Stimulated activated CD4-positive, alpha-beta T cell treated with anti-CD3 and anti-CD28 coated beads, Interleukin-2, amount 100 ng/mL, for 4 hours (primary cell): ENCODE results near the gene ARL4A.
A peak's percentile ranks its signal among the peaks of the same experiment; 100 is the strongest.
"Not testable (repeated sequence)": the region's sequence is repeated elsewhere in the genome, so short reads cannot be mapped to it uniquely, and the experiment has no call there.

Experiments
- DNase-seq: peaks from one replicate; pipeline ENCODE4 v3.0.0-alpha.2; 2020; ENCODE audit warnings: low read depth

The ARL4A gene

DNA sequence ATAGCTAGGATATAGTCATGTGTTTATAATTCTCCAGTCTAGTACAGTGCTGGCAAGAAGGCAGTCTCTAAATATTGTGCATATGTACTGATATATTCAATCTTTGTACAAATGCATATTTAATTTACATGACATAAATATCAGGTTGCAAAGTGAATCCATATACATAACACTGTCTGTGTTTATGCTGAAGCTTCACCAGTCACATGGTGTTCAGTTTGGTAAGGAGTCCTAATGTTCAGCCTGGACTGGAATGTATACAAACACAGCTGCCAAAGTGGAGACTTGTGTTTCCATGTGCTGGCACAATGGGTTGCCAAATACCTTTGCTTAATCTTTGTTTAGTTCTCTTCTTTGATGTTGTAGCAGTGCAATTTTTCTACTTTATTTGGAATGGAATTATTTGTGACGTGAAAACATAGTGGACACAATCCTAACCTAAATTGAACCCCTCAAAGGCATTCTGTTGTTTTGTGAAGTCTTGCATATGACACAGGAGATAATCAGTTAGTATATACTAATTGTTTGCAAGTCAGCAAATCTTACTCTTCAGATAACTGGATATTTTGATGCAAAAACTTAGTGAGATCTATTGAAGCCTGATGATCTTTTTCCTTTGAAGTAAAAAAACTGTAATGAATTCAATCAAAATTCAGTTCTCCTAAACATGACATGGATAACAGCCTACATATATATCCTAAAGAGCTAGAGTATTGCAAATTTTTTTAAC is 17.3 kb upstream of the ARL4A start:
- DNase-seq, result no peak

DNA sequence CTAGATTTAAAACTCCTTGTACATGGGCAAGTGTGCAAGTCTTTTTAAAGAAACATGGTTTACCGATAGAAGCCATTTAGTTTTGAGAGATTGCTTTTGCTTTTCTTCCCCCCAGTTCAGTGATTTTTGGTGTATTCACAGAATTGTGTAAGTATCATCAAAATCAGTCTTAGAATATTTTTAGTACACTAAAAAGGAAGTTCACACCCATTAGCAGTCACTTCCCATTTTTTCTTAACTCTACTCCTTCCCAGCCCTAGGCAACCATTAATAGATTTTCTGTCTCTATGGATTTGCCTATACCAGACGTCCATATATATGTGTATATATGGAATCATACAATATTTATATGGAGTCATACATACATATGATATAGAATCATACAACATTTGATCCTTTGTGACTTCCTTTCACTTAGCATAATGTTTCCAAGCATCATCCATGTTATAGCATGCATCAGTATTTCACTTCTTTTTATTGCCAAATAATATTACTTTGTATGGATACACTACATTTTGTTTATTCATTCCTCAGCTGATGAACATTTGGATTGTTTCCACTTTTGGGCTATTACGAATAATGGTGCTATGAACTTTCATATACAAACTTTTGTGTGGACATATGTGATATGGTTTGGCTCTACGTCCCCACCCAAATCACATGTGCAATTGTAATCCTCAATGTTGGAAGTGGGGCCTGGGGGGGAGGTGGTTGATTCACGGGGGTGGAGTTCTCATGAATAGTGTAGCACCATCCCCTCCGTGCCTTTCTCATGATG is 16.5 kb upstream of the ARL4A start:
- no peak for DNase-seq

DNA sequence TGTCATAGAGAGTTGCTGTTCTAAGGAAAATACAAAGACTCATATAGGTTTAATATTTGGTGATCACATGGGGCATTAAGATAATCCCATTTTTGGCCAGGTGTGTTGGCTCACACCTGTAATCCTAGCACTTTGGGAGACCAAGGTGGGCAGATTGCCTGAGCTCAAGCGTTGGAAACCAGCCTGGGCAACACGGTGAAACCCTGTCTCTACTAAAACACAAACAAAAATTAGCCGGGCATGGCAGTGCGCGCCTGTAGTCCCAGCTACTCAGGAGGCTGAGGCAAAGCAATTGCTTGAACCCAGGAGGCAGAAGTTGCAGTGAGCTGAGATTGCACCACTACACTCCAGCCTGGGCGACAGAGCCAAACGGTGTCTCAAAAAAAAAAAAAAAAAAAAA is 14.0 kb upstream of the ARL4A start:
- DNase-seq, result not testable (repeated sequence)

DNA sequence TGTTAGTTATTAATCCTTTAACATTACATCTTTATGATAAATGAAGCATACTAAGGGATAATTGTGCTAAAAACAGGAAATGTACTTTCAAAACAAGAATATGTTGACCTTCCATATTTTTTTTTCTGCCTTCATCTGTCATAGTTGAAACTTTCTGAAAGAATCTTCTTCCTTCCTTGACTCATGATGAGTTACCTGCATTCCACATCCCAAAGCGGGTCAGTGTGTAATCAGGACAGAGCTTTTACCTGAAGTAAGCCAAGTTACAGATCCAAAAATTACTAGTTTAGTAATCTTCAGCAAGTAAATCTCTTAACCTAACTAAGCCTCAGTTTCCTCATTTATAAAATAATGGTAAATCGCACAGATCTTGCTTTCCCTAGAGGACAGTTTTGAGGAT is 13.4 kb upstream of the ARL4A start:
- DNase-seq, result no peak

DNA sequence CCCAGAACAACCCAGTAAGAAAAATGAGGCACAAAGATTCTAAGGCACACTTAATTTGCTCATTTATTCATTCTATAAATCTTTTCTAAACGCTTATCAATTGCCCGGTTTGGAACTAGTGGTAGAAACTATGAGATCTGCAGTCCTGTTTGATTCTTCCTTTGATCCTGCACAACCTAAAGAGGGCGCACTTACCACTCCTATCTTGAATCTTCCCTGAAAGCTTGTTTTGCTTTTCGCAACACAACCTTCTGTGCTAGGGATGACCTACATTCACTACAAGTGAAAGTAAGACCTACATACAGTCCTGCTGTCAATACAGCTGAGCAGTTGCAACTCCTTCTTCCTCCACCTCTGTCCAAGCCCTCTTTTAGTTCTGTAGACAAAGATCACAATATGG is 12.6 kb upstream of the ARL4A start:
- DNase-seq, result peak; percentile 22

DNA sequence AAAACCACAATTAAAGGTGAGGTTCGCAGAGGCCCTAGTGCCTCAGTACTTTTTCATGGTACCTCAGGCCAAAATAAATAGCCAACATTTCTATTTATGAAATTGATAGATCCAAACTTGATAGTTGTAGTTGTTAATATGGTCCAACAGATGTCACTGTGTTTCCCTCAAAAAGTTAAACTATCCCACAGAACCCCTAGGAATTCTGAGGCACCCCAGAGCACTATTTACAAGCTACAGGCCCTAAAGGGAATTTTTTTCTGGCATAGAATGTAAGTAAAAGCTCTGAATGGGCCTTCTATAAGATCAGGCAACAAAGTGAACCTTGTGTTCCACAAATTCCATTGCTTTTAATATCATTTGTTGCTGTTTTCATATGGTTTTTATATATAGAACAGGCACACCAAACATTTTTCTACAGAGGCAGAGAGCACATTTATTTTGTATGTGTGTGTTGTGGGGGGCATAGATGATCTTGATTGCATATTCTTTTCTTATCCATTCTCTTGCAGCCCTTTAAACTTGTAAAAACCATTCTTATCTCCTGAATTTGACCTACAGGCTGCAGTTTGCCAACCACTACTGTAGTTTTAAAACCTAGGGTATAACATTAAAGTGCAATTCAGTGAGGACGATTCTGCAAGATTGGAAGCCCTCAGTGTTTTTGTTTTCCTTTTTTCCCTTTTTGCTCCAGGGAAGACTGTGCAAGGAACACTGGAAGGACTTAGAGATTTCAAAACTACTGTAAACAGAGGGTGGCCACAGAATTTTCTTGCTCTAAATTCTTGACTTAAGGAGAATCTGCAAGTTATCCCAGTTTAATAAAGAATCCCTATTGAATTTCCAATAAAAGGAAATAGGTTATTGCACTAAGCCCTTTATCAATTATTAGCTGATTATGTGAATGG is 3.5 kb upstream of the ARL4A start:
- no peak for DNase-seq

DNA sequence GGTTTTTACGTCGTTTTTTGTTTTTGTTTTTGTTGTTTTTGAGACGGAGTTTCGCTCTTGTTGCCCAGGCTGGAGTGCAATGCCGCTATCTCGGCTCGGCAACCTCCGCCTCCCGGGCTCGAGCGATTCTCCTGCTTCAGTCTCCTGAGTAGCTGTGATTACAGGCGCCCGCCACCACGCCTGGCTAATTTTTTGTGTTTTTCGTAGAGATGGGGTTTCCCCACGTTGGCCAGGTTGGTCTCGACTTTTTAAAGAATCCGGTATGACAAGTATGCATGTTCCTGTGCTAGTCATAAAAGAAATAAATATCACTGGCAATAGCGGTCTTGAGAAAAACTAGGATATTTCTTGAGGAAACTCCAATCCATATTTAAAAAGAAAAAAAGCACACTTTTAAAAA is 2.7 kb upstream of the ARL4A start:
- DNase-seq, result no peak

DNA sequence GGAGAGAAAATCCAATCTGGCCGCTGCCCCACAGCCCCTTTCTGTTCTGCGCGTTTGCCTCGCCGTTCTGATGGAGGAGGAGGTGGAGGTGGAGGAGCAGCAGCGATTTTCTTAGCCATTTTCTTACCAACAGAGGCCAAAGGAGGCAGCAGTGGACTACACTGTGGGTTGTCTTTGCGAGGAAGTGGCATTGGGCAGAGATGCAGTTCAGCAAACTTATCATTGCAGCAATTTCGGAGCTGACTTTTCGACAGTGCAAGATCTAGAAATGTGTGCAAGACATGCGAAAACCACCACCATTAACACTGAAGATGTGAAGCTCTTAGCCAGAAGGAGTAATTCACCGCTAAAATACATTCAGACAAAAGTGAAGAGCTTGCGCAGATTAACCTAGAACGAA is 1.9 kb upstream of the ARL4A start:
- DNase-seq, result peak; percentile 6

DNA sequence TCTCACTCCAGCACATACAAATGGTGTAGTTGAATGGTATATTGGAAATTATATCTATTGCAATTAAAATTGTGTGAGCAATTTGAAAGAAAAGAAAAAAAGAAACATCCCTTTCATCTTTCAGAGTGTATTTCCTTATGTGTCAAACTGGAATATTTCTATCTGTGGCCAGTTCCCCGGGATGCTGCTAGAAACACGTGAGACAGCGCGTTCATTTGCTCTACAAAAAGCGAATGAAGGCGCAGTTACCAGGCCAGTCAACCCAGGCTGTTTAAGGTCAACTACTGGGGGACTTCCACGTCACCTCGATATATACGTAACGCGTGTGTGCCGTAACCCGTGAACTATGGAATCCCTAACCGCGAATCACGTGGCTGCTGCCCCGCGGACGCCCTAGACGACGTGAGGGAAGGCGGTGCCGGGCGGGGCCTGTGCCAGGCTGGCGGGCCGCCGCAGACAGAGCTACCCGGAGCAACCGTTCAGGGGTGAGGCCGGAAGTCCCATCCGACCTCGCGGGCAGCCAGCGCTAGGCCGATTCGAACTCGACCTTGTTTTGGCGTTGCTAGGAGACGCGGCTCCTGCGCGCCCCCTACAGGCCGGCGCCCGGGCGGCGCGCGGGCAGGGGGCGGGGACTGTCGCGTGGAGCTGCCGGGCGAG is 1.1 kb upstream of the ARL4A start:
- DNase-seq, result peak; percentile 88

DNA sequence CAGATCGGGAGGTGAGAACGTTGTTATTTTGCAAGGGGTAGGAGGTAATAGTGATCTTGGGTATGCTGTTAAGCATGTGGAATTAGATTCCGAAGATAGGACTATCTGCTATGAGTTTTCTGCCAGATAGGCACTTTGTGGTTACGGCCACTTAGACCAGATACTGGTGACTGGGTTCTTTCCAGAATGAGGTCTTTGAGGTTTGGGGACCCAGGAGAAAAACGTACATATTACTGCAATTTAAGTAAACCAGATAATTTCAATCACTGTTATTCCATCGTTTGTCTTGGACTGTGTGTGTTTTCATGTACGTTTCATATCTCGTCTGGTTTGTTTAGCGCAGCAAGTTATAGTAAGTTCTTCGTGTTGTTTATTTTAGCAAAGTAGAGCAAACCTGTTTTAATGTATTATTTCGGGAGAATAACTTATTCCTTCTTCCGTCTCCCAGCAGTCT is 312 bp downstream of the ARL4A start:
- no peak for DNase-seq

DNA sequence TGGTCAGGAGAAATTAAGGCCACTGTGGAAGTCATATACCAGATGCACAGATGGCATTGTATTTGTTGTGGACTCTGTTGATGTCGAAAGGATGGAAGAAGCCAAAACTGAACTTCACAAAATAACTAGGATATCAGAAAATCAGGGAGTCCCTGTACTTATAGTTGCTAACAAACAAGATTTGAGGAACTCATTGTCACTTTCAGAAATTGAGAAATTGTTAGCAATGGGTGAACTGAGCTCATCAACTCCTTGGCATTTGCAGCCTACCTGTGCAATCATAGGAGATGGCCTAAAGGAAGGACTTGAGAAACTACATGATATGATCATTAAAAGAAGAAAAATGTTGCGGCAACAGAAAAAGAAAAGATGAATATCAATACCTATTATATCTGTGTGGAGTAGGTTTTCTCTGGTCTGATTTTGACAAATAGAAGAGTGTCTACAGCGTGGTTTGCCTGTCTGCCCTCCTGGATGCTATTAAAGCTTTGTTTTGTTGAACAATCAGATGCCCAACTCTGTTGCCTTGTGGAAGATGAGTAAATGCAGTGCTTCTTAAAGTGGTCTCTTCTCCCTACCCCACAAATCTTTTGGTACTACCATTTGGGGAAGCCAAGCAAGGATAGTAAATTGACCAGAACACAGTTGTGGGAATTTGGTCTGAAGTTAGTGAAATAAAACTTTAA is 1.2 kb downstream of the ARL4A start:
- DNase-seq, result not testable (repeated sequence)

DNA sequence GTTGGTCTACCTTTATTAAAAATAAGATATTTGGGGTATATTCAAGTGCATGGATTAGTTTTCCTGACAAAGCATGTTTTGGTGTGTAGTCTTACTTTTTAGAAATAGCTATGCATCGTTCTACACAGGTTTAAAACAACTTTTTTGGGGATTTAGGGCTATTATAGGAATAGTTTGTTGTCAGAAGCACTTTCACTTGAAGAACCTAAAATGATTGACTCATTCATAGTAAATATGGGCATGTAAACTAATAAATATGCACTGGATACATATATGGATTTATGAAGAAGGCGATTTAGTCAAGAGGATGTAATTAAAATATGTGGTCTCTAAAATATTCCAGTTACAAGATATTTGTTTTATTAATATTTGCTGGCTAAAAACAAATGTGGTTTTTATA is 2.0 kb downstream of the ARL4A start:
- no peak for DNase-seq

DNA sequence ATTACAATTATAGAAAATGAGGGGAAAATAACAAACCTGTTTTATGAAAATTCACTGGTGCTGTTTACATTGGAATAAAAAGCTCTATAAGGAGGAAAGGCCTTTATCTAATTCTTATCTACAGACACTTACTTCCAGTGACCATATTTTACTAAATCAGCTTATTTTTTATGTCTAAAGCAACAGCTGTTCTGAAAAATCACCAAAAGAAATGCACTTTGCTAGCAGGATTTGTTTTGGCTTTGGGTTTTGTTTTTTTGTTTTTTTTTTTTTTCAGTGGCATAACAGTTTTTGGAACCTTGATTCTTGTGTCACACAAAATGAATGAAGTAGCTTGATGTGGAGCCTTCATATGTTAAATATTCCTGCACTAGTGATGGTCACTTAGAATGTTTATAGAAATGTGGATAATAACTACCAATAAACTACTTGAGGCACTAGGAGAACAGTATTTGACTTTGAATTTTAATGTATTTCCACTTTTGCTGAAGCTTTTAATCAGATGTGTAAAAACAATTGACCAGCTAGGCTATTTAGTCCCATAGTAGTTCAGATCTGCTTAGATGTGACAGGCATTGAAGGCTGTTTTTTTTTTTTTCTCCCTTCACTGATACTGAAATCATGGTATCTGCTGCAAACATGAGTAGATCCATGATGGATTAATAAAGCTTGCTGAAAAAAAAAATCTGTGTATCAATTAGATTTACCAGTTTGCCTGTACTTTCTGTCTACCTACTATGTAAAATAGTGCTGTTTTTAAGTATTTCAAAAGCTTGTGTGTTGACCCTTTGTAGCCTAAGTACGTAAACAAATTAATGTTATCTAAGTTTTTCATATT is 2.8 kb downstream of the ARL4A start:
- no peak for DNase-seq

DNA sequence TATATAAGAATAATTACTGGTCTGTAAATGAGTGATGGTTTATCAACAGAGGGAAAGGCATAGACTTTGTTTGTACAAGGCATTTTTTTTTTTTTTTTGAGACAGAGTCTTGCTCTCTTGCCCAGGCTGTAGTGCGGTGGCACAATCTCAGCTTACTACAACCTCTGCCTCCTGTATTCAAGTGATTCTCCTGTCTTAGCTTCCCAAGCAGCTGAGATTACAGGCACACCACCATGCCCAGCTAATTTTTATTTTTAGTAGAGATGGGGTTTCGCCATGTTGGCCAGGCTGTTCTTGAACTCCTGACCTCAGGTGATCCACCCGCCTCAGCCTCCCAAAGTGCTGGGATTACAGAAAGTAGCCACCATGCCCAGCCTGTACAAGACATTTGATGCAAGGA is 4.0 kb downstream of the ARL4A start:
- DNase-seq, result not testable (repeated sequence)

DNA sequence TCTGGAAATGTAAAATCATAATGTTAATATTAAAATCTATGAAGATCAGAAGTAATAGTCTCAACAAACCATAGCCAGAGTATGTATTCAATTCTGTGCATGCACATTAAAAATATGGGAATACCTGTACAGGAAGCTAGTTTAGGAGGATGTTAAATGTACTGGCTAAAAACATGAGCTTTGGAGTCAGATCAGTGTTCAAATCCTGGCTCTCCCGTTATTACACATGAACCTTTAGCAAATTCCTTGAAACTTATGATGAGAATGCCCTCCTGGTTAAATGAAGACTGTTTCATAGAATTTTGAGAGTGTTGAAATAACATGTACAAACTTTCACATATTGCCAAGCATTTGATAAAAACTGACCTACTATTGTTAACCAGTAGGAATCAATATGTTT is 4.6 kb downstream of the ARL4A start:
- no peak for DNase-seq

DNA sequence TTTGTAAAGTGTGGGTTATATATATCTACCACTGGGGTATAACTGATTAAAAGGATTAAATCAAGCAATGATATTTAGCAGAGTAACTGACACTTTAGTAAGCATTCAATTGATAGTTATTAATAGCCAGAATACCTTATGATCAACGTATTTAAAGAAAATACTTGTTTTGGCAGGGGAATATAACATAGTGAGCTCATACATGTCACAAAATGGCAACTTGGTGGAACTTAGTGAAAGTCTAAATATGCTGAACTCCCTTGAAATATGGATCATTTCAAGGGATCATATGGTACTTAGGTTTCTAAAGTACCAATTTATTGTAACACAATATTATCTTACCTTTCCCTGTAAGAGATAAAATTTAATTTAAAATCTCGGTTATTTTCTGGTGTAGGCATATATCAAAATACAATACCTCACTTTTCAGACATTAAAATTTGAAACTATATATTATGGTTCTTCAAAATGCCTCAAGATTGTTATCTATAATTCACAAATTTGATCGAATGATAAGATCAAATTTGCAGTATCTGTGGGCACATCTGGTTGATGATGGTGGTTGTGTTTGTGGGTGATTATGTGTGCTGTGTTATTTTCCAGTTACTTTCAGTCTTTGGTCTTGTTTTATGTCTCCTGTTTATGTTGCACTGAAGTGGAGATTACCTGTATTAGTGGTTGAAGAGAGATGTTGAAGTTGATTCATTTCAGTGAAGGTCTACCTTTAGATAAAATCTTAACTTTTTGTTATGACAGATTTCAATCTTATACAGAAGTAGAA is 5.2 kb downstream of the ARL4A start:
- DNase-seq, result no peak

DNA sequence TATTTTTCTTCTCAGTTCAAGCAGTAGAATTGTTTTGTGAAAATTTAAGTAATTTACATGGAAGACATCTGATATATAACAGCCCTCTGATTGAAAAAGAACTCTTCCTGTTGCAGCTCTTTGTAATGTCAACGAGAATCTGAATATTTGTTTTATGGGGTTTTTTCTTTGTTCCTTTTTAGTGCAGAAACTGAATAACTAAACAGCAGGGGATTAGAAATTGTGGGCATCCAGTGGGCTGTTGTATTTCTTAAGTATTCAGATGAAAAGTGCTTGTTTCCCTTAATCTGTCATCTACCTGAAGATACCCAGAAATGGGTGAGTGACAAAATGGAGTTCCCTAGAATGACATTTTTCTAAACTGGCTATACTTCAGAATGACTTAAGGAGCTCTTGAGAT is 7.4 kb downstream of the ARL4A start:
- DNase-seq, result no peak

DNA sequence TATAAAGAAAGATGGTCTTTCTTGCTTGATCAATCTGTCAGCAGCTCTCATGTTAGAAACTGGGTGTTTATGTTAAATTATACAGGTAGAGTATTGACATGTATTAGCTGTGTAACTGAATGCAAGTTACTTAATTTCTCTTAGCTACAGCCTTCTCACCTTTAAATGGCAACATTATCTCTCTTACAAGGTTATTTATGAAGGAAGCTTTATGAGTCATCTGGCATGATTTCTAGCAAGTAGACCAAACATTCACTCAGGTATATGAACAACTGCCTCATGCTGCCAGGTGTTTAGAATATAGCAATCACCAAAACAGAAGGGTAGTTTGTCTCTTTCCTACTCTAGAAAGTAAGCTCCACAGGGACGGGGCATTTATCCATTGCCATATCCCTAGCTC is 8.5 kb downstream of the ARL4A start:
- DNase-seq, result no peak

DNA sequence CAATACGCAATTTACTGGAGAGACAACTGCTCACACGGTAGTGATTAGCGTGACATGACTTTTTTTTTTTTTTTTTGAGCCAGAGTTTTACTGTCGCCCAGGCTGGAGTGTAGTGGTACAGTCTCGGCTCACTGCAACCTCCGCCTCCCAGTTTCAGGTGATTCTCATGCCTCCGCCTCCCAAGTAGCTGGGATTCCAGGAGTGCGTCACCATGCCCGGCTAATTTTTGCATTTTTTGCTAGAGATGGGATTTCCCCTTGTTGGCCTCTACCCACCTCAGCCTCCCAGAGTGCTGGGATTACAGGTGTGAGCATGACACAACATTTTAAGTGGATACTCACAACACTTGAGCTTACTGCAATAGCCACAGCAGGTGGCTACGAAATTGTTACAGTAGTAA is 11.9 kb downstream of the ARL4A start:
- DNase-seq, result no peak

DNA sequence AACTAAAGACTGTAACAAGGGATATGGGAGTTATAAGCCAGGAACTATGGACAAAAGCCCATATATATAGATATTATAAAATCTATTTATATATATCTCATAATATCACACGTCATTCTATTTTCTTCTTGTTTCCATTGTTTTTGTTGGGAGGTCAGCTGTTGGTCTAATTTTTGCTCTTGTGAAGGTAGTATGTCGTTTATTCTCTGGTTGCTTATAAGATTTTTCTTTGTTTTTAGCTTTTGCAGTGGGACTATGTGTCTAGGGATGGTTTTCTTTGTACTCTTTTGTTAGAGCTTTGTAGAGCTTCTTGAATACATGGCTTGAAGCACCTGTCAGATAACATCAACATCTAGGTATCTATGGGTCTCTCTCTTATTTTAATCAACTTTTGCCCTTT is 14.0 kb downstream of the ARL4A start:
- no peak for DNase-seq
